Nephron progenitor cell (in vitro differentiated cells): ENCODE data around the gene CHI3L1.

Experiments used
- DNase-seq: peaks from one replicate; pipeline ENCODE4 v3.0.0; 2021
- H3K27ac Mint-ChIP-seq: 2 replicates; pipeline ENCODE4 v1.8.0; 2021; ENCODE audit warnings: mild to moderate bottlenecking, moderate library complexity, mixed read lengths
- H3K27me3 Mint-ChIP-seq: 2 replicates; pipeline ENCODE4 v1.8.0; 2021; ENCODE audit warnings: mild to moderate bottlenecking, low read depth, mixed read lengths; ENCODE audit not compliant: poor library complexity
- H3K36me3 Mint-ChIP-seq: 2 replicates; pipeline ENCODE4 v1.8.0; 2021; ENCODE audit warnings: low read depth, mixed read lengths
- H3K4me1 Mint-ChIP-seq: 2 replicates; pipeline ENCODE4 v1.8.0; 2021; ENCODE audit warnings: mixed read lengths
- H3K4me3 Mint-ChIP-seq: 2 replicates; pipeline ENCODE4 v1.8.0; 2021; ENCODE audit warnings: mild to moderate bottlenecking, moderate library complexity, mixed read lengths
- H3K9me3 Mint-ChIP-seq: 2 replicates; pipeline ENCODE4 v1.8.0; 2021; ENCODE audit warnings: mild to moderate bottlenecking, moderate library complexity, mixed read lengths
- CTCF ChIP-seq: fragments of 200-600 bp; sonication (generic); IDR thresholded peaks from 2 replicates; pipeline ENCODE4 v1.5.0; 2021; ENCODE audit warnings: antibody characterized with exemption

Gene CHI3L1

DNA sequence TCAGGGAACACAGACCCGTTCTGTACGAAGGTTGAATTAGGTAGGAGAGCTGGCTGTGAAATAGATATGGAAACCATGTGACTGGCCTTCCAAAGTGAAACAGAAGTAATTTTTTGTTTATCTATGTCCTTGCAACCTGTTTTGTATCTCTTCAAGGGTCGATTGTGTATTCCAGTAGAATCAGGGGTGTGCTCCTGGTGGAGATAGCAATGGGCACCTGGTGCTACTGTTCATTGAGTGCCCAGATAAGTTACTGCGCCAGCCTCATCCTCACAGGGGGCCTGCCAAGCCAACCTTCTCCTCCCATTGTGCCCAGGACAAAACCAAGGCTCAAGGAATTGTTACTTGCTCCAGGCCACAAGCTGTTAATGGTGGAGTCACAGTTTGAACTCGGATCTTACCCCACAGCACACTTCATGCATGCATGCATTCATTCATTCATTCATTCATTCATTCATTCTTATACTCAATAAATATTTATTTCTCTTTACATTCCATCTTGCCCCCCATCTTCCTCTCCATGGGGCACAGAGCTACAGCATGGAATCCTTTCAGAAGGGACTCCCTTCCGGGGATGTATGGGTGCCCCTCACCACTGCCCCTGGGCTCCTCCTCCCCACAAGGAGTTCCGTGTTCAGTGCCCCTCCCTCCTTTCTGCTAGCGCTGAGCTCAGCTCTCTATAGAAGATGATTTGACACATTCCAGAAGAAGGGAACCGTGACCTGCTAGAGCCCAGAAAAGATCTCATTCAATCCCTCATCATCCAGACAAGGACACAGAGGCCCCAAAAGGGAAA lies 34.9 kb downstream of the CHI3L1 start:
- Mint-ChIP-seq H3K9me3 (no peaks in the 10 kb centered on the region), H3K36me3 (no peaks in the 10 kb centered on the region), H3K4me3 (no peak overlapping the region), H3K27ac (peak overlapping the region; percentile 16), H3K27me3 (peaks cover 4% of the 10 kb centered on the region), H3K4me1 (peaks cover 77% of the 10 kb centered on the region)
- no peak for TF ChIP-seq CTCF
- DNase-seq, result no peak

DNA sequence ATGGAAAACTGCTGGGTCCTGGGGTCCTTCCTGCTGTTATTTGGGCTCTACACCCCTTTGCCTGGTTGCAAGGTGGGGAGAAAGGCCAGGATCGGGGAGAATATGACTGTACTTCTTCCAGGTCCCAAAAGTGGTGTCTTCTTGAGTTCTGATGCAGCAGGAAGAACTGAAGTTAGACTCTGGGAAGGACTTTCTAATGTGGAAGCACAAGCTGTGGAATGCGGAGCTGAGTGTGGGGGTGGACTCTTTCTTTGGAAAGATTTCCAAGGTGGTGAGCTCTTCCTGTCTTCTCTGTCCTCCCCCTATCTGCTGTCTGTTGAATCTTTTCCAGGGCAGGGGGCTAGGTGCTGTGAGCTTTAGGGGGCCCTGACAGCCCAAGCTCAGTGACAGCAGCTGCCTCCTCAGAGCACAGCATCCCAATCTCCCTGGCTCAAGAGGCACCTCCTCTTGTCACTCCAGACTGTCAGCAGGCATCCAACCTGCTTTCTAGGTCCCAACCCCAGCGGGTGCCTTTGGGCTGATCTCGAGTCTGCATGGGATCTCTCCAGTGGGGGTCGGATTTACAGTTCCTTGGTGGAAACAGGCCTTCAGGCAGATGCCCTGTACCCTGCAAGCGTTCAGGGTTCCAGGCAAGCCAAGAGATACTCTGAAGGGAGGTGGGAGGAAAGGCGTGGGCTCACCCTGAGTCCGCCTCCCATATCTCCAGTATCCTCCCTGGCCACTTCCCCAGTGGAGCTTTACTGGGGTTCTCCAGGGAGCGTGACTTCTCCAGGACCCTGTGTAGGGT lies 35.8 kb downstream of the CHI3L1 start:
- H3K27ac Mint-ChIP-seq, result peak overlapping the region; percentile 16

DNA sequence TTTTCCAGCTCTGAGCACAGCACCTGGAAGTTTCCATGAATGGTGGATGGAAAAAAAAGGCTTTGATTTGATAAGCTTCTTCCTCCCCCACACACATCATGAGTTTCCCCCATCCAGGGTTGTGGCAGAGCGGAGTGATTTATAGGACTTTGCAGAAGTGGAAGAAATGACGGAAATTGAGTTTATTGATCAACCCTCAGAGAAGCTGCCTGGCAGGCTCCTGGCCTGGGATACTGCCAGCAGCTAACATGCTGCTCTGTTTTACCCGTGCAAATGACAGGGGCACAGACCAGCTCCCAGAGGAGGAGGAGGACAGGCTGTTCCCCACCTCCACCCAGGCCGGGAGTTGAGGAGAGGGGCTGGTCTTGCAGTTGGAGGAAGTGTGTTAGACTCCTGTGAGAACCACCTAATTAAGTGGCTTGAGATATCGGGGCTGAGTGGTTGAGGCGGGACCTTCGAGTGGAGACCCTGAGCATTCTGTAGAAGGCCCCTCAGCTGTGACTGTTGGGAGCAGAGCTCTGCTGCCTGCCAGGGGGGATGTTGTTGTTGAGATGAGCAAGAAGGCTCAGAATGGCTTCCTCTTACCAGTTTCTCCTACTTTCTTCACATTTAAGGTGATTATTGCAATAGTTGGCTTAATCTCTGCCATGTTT lies 37.2 kb downstream of the CHI3L1 start:
- no peak for DNase-seq
- no peaks in the 10 kb centered on the region for H3K9me3 Mint-ChIP-seq
- H3K4me1 Mint-ChIP-seq, result peaks cover 74% of the 10 kb centered on the region
- no peak for TF ChIP-seq CTCF
- no peaks in the 10 kb centered on the region for H3K27me3 Mint-ChIP-seq
- H3K27ac Mint-ChIP-seq, result peak overlapping the region; percentile 27
- H3K4me3 Mint-ChIP-seq, result no peak overlapping the region
- H3K36me3 Mint-ChIP-seq, result no peaks in the 10 kb centered on the region

More for the DNA sequence above, 35.8 kb downstream of the CHI3L1 start:
- Mint-ChIP-seq H3K36me3 (no peaks in the 10 kb centered on the region), H3K9me3 (no peaks in the 10 kb centered on the region), H3K4me1 (peaks cover 75% of the 10 kb centered on the region), H3K4me3 (no peak overlapping the region), H3K27me3 (peaks cover 1% of the 10 kb centered on the region)
- DNase-seq, result no peak
- TF ChIP-seq CTCF, result no peak

GRCh38 chr1:203148579-203148978 lies 37.9 kb downstream of the CHI3L1 start:
- DNase-seq, result no peak
- Mint-ChIP-seq H3K4me3 (no peak overlapping the region), H3K27ac (no peak overlapping the region), H3K27me3 (peaks cover 2% of the 10 kb centered on the region), H3K36me3 (peaks cover 2% of the 10 kb centered on the region), H3K4me1 (peaks cover 73% of the 10 kb centered on the region), H3K9me3 (peaks cover 2% of the 10 kb centered on the region)
- no peak for TF ChIP-seq CTCF

GRCh38 chr1:203148127-203148526 lies 38.4 kb downstream of the CHI3L1 start:
- Mint-ChIP-seq H3K9me3 (peaks cover 5% of the 10 kb centered on the region), H3K27me3 (peaks cover 4% of the 10 kb centered on the region), H3K27ac (no peak overlapping the region), H3K36me3 (peaks cover 4% of the 10 kb centered on the region), H3K4me3 (no peak overlapping the region), H3K4me1 (peaks cover 70% of the 10 kb centered on the region)
- peak; percentile 30 for TF ChIP-seq CTCF
- no peak for DNase-seq
